PC-9 (cell line): ENCODE data around the gene FSHB. TPM values are rescaled to one million over a fixed set of nuclear protein-coding genes. Genes with fewer than 3 reads are reported as not detected.

Experiments
- BruUV-seq: library from RNA; stranded (reverse); fragments of 400-500 nt; replicated peaks from 2 replicates; lab custom pipeline; 2021; lab: Mats Ljungman, UMichigan
- CTCF ChIA-PET: fragments of 300-600 bp; sonication (Branson Sonifier 250); formaldehyde crosslinking; loops from one replicate; lab custom pipeline; 2022; ENCODE audit warnings: antibody characterized with exemption; lab: Charles Lee
- POLR2A ChIA-PET: fragments of 300-600 bp; sonication (Branson Sonifier 250); formaldehyde crosslinking; loops from one replicate; lab custom pipeline; 2022; ENCODE audit warnings: antibody characterized with exemption; ENCODE audit not compliant: unreplicated experiment; lab: Charles Lee
- DNase-seq, 2 experiments: peaks; one replicate each; pipeline versions ENCODE4 v3.0.0 to v3.0.0-alpha.2; 2015 to 2022; ENCODE audit warnings: mixed read lengths in 1 of 2
- H2AFZ ChIP-seq: fragments of 200-600 bp; sonication (generic); 2 replicates; pipeline ENCODE4 v1.8.1; 2017; ENCODE audit warnings: antibody characterized with exemption
- H3F3A ChIP-seq: fragments of 200-600 bp; sonication (generic); 2 replicates; pipeline ENCODE4 v1.8.1; 2017; ENCODE audit warnings: antibody characterized with exemption, mild to moderate bottlenecking, low read depth; ENCODE audit not compliant: insufficient read depth
- H3K27ac ChIP-seq: fragments of 200-600 bp; sonication (generic); 2 replicates; pipeline ENCODE4 v1.6.1; 2016; ENCODE audit warnings: mixed run types
- H3K27me3 ChIP-seq: fragments of 200-600 bp; sonication (generic); 2 replicates; pipeline ENCODE4 v1.6.1; 2016; ENCODE audit warnings: low read depth, mixed run types; ENCODE audit not compliant: insufficient read depth
- H3K36me3 ChIP-seq: fragments of 200-600 bp; sonication (generic); 2 replicates; pipeline ENCODE4 v1.6.1; 2016; ENCODE audit warnings: low read depth, mixed run types
- H3K4me1 ChIP-seq: fragments of 200-600 bp; sonication (generic); replicated peaks from 2 replicates; pipeline ENCODE4 v1.6.1; 2016; ENCODE audit warnings: mixed run types; ENCODE audit not compliant: insufficient read depth
- H3K4me2 ChIP-seq: fragments of 200-600 bp; sonication (generic); 2 replicates; pipeline ENCODE4 v1.6.1; 2017; ENCODE audit warnings: mixed run types
- H3K4me3 ChIP-seq: fragments of 200-600 bp; sonication (generic); 2 replicates; pipeline ENCODE4 v1.6.1; 2016; ENCODE audit warnings: mixed run types
- H3K79me2 ChIP-seq: fragments of 200-600 bp; sonication (generic); 2 replicates; pipeline ENCODE4 v1.6.1; 2017; ENCODE audit warnings: low read depth, mixed run types
- H3K9me2 ChIP-seq: fragments of 200-600 bp; sonication (generic); 2 replicates; pipeline ENCODE4 v1.8.1; 2017; ENCODE audit warnings: mild to moderate bottlenecking; ENCODE audit not compliant: insufficient read depth
- H3K9me3 ChIP-seq: fragments of 200-600 bp; sonication (generic); 2 replicates; pipeline ENCODE4 v1.8.1; 2016; ENCODE audit warnings: low read depth; ENCODE audit not compliant: insufficient read depth
- H4K20me1 ChIP-seq: fragments of 200-600 bp; sonication (generic); 2 replicates; pipeline ENCODE4 v1.8.1; 2017; ENCODE audit not compliant: insufficient read depth
- EZH2 ChIP-seq: fragments of 200-600 bp; sonication (generic); IDR thresholded peaks from 2 replicates; pipeline ENCODE4 v1.8.0; 2017; ENCODE audit warnings: antibody characterized with exemption, low read depth
- intact Hi-C: fragments of 100-400 bp; cut with micrococcal nuclease; formaldehyde crosslinking; loops from one replicate; pipeline ENCODE4 v1.10.0; 2022; ENCODE audit not compliant: unreplicated experiment
- total RNA-seq: library from RNA; stranded (reverse); gene quantifications from 2 replicates; pipeline ENCODE4 v1.2.3, GENCODE V29; 2021
- TF ChIP-seq, protein P1 (sequence below): fragments of 200-600 bp; sonication (generic); conservative IDR thresholded peaks from 2 replicates; pipeline ENCODE4 v1.6.1; 2017; ENCODE audit warnings: mixed run types, antibody characterized with exemption, mild to moderate bottlenecking, moderate library complexity

The FSHB gene
- total RNA-seq, 1 experiment from 2014 or later: not detected

DNA sequence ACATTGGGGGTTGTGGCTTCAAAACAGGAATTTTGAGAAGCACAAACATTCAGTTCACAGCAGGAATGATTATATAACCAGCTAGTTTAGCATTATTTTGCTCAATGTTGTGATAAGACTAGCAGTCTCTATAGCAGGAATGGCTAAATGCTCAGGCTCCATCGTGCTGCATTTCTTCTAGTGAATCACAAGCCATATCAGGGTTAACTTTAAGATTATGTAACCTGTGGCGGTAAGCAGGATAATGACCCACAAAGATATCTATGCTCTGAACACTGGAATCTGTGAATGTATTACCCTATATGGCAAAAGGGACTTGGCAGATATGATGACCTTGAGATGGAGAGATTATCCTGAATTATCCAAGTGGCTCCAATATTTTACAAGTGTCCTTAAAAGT is 14.8 kb downstream of the FSHB start:
- Histone ChIP-seq H3K9me3 (no peaks in the 10 kb centered on the region), H3K79me2 (no peaks in the 10 kb centered on the region), H3K27ac (no peak overlapping the region), H3K27me3 (no peaks in the 10 kb centered on the region), H4K20me1 (no peaks in the 10 kb centered on the region), H2AFZ (no peak overlapping the region), H3K9me2 (no peaks in the 10 kb centered on the region; the same call in 1 of the 2 replicates), H3K4me3 (no peak overlapping the region), H3K4me1 (no peaks in the 10 kb centered on the region), H3K4me2 (no peak overlapping the region), H3K36me3 (no peaks in the 10 kb centered on the region), H3F3A (no peaks in the 10 kb centered on the region)
- intact Hi-C loops: no loop called here
- TF ChIP-seq, protein P1, sequence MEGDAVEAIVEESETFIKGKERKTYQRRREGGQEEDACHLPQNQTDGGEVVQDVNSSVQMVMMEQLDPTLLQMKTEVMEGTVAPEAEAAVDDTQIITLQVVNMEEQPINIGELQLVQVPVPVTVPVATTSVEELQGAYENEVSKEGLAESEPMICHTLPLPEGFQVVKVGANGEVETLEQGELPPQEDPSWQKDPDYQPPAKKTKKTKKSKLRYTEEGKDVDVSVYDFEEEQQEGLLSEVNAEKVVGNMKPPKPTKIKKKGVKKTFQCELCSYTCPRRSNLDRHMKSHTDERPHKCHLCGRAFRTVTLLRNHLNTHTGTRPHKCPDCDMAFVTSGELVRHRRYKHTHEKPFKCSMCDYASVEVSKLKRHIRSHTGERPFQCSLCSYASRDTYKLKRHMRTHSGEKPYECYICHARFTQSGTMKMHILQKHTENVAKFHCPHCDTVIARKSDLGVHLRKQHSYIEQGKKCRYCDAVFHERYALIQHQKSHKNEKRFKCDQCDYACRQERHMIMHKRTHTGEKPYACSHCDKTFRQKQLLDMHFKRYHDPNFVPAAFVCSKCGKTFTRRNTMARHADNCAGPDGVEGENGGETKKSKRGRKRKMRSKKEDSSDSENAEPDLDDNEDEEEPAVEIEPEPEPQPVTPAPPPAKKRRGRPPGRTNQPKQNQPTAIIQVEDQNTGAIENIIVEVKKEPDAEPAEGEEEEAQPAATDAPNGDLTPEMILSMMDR: no peak
- TF ChIP-seq EZH2: no peak
- POLR2A ChIA-PET: no interaction called here
- DNase-seq: no peak
- CTCF ChIA-PET: no interaction called here
- no TSS peak for BruUV-seq

- no peaks in the 10 kb centered on the region for H3K9me3 ChIP-seq
- no peak for DNase-seq
- H2AFZ ChIP-seq: no peak overlapping the region
- no peaks in the 10 kb centered on the region for H3K36me3 ChIP-seq
- intact Hi-C loops: no loop called here
- H3K4me3 ChIP-seq: no peak overlapping the region
- TF ChIP-seq, protein P1: no peak
- ChIA-PET CTCF (no interaction called here), POLR2A (no interaction called here)
- H4K20me1 ChIP-seq: no peaks in the 10 kb centered on the region
- H3K9me2 ChIP-seq: no peaks in the 10 kb centered on the region
- BruUV-seq: no TSS peak
- no peak overlapping the region for H3K27ac ChIP-seq
- H3K27me3 ChIP-seq: 0 out of 2 replicates have a peak, but pooled peaks cover 7% of the 10 kb centered on the region
- H3F3A ChIP-seq: no peaks in the 10 kb centered on the region
- H3K79me2 ChIP-seq: no peaks in the 10 kb centered on the region
- H3K4me2 ChIP-seq: no peak overlapping the region
- H3K4me1 ChIP-seq: no peaks in the 10 kb centered on the region
These were observed 23.8 kb downstream of the FSHB start for GRCh38 chr11:30254307-30255298.

DNA sequence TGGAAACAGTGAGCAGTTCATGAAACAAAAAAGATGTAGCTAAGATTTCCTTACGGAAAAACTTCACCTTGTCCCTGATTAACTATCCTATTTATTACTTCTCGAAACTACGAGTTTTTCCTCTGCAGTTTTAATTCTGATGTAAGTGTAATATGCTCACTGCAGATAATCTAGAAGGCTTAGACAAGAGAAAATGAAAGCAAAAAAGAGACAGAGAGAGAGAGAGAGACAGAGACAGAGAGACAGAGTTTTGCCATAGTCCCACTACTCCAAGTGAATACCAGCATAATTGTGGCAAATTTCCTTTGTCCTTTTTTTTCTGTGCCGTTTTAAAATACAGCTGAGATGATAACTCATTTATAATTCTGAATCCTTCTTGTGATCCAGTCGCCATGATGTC is 24.8 kb downstream of the FSHB start:
- ChIA-PET POLR2A (no interaction called here), CTCF (no interaction called here)
- H3K4me3 ChIP-seq: no peak overlapping the region
- no peak overlapping the region for H3K27ac ChIP-seq
- no peaks in the 10 kb centered on the region for H3K79me2 ChIP-seq
- H3K36me3 ChIP-seq: no peaks in the 10 kb centered on the region
- no peaks in the 10 kb centered on the region for H3F3A ChIP-seq
- no peak for DNase-seq
- H4K20me1 ChIP-seq: no peaks in the 10 kb centered on the region
- H3K9me3 ChIP-seq: no peaks in the 10 kb centered on the region
- H3K9me2 ChIP-seq: no peaks in the 10 kb centered on the region
- no peaks in the 10 kb centered on the region for H3K4me1 ChIP-seq
- intact Hi-C loops: no loop called here
- 0 out of 2 replicates have a peak, but pooled peaks cover 7% of the 10 kb centered on the region for H3K27me3 ChIP-seq
- H3K4me2 ChIP-seq: no peak overlapping the region
- H2AFZ ChIP-seq: no peak overlapping the region
- no TSS peak for BruUV-seq
- TF ChIP-seq, protein P1: no peak
- no peak for TF ChIP-seq EZH2
